Pancreas (tissue), 10 donors: ENCODE data around the gene BCS1L. TPM values are rescaled to one million over a fixed set of nuclear protein-coding genes. Genes with fewer than 3 reads are reported as not detected.
A peak's percentile ranks its signal among the peaks of the same experiment; 100 is the strongest.

Experiments
- ATAC-seq, 4 donors: fragments of 200-7000 bp; cut with Tn5 transposase; one replicate each; pipeline versions ENCODE4 v1.8.0 to v1.9.1; 2020; ENCODE audit warnings: mild to moderate bottlenecking in 4 of 4, moderate library complexity in 4 of 4
- DNase-seq, 6 donors: peaks; one replicate each; pipeline ENCODE4 v3.0.0-alpha.2; 2020
- FAIRE-seq: peaks from 2 replicates; lab custom pipeline; 2012; peaks lifted over from hg19 to GRCh38; lab: Jason Lieb, UNC
- H3K27ac ChIP-seq, 4 donors: fragments of 200-600 bp; sonication (generic); 1 replicate in 3 of 4; 2 replicates in 1 of 4; pipeline versions ENCODE4 v1.5.0 to v1.8.0; 2020
- H3K27me3 ChIP-seq, 4 donors: fragments of 200-600 bp; one replicate each; pipeline ENCODE4 v1.8.0; 2021
- H3K36me3 ChIP-seq, 3 donors: fragments of 200-600 bp; sonication (generic) in 1 of 3; one replicate each; pipeline versions ENCODE4 v1.5.0 to v1.8.0; 2020 to 2021
- H3K4me1 ChIP-seq, 3 donors: fragments of 200-600 bp; one replicate each; pipeline ENCODE4 v1.8.0; 2021
- H3K4me3 ChIP-seq, 4 donors: fragments of 200-600 bp; sonication (generic) in 2 of 4; one replicate each; pipeline versions ENCODE4 v1.5.0 to v1.8.0; 2020 to 2021
- H3K9me3 ChIP-seq, 4 donors: fragments of 200-600 bp; one replicate each; pipeline ENCODE4 v1.8.0; 2021
- WGBS, 2 donors: extraction: QIAGEN DNeasy Blood & Tissue Kit; methylation state at CpG; one replicate each; pipeline ENCODE4 v1.1.7; 2013; 5-methylcytosine and 5-hydroxymethylcytosine counted together
- intact Hi-C, 3 donors: fragments of 100-400 bp; cut with DNase I; formaldehyde crosslinking; loops; one replicate each; pipeline versions ENCODE4 v1.11.1 to v1.14.2; 2022
- polyA plus RNA-seq, 2 donors: library from polyadenylated mRNA; stranded (reverse); fragments of 200-250 nt; gene quantifications; one replicate each; pipeline ENCODE4 v1.2.3, GENCODE V29; 2013
- total RNA-seq, 6 donors: library from RNA; stranded (reverse); fragmentation: NEBNext Ultra II Directional in 4 of 6; extraction: Animal tissue kit (Norgen Biotek cat#: 25700) in 4 of 6; gene quantifications; one replicate each; pipeline versions ENCODE4 v1.2.1 to v1.2.4, GENCODE V29; 2021 to 2023
- TF ChIP-seq, protein P1 (sequence below), 4 donors: fragments of 200-600 bp; sonication (generic) in 3 of 4; IDR thresholded peaks; one replicate each; pipeline versions ENCODE4 v1.5.0 to v1.8.0; 2021; ENCODE audit warnings: antibody characterized with exemption in 4 of 4
- donor health status: healthy with polysubstance abuse.
- donor health status: DM: no; HTN: no; CAD: no; lungs with moderate emphysema.
- donor health status: DM: no; HTN: no; CAD: no.
- donor health status: control.
- donor health status: control.
- donor health status: Bipolar disorder and iron deficiency.
- donor health status: DM: yes; HTN: yes; CAD: no.
- donor health status: DM: no; HTN: no; CAD: no.
- donor health status: DM: no; HTN: no; CAD: no.
- donor health status: DM: yes; HTN: yes; CAD: no.

The BCS1L gene
- total and polyA plus RNA-seq, 8 donors, result 16.3 to 110 (median 27.4) TPM

DNA sequence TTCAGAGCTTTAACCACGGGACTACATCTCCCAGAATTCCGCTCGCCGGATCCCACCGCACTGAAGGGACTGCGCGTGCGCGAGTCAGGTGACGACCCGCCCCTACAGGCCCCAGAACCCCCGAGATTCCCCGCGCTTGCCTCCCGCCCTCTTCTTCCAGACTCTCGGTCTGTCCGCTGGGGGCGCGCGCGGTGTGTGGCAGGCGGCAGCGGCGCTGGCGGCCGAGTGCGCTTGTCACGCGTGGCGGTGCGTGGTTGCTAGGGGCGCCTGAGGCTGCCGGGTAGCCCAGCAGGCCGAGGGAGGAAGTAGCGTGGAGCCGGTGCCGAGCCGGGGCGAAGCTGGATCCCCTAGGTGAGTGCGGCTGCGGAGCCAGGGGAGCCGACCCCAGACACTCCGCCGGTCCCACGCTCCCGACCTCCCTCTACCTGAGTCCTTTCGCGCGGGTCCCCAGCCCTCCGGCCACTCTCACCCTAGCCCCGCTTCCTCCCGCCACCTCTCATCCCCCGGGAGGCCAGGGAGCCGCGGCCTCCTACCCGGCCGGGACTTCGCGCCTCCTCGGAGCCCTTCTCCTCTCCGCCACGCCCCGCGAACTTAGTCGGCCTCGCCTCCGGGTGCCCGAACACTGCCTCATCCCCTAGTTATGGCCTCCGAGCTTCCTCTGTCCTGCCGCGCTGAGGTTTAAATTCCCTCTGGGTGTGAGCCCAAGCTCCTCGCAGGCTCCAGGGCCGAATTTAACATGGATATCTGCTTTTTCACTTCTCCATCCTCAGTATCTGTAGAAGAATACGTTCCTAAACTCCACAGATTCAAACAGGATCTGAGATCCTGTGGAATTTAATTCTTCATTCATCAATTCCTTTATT, 51.4 kb downstream of the BCS1L start, which contains the start of gene TTLL4:
Gene TTLL4 (plus strand): TSS at position 149 of the 863 bp plus-strand sequence. CDS start 26,842 bp downstream, outside the sequence.
- Histone ChIP-seq H3K4me3 (peak within 1 kb of the TSS; percentile 49 to 93 (median 76)), H3K27me3 (no peaks in the 10 kb centered on the region), H3K36me3 (no peaks in the 10 kb centered on the region), H3K4me1 (peaks cover 0 to 6% (median 0%) of the 10 kb centered on the region in 3 donors), H3K9me3 (no peaks in the 10 kb centered on the region), H3K27ac (peak within 1 kb of the TSS; percentile 87 to 94 (median 89))
- TF ChIP-seq, protein P1, sequence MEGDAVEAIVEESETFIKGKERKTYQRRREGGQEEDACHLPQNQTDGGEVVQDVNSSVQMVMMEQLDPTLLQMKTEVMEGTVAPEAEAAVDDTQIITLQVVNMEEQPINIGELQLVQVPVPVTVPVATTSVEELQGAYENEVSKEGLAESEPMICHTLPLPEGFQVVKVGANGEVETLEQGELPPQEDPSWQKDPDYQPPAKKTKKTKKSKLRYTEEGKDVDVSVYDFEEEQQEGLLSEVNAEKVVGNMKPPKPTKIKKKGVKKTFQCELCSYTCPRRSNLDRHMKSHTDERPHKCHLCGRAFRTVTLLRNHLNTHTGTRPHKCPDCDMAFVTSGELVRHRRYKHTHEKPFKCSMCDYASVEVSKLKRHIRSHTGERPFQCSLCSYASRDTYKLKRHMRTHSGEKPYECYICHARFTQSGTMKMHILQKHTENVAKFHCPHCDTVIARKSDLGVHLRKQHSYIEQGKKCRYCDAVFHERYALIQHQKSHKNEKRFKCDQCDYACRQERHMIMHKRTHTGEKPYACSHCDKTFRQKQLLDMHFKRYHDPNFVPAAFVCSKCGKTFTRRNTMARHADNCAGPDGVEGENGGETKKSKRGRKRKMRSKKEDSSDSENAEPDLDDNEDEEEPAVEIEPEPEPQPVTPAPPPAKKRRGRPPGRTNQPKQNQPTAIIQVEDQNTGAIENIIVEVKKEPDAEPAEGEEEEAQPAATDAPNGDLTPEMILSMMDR (IDR thresholded peaks at IDR 0.05), result peak; percentile 82 to 92 (median 86)
- intact Hi-C loops, result no loop called here
- DNase-seq (peak; percentile 97 to 100 (median 98)), ATAC-seq (peak; percentile 98 to 100 (median 98)), FAIRE-seq (no peak)
- WGBS, 2 donors, result 0% methylated on average over 44 to 74 of the region's 74 CpGs

DNA sequence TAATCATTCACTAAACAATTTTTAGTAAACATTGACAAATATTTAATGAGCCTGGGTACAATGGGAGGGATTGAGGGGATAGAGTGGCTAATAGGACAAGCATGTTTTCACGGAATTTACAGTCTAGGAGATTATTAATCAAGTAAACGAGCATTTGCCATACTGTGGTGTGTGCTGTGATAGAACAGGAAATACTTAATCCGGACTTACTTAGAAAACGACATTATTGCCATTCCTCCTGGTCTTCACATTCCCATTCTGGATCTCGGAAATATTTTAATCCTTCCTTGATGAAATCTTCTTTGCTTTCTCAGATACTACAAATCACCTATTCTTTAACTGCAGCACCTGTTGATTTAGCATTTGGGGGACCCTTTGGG, 52.1 kb downstream of the BCS1L start:
- Histone ChIP-seq H3K36me3 (no peaks in the 10 kb centered on the region), H3K4me3 (peak overlapping the region; percentile 49 to 93 (median 76)), H3K4me1 (peaks cover 0 to 6% (median 0%) of the 10 kb centered on the region in 3 donors), H3K27ac (peak overlapping the region in 3 of 4 donors; percentile 87 to 94 (median 91)), H3K27me3 (no peaks in the 10 kb centered on the region), H3K9me3 (no peaks in the 10 kb centered on the region)
- intact Hi-C loops, result no loop called here
- ATAC-seq (peak; percentile 20 to 43 (median 22)), FAIRE-seq (no peak), DNase-seq (no peak)
- 1 to 6% methylated on average over 5 of the region's 5 CpGs for WGBS, 2 donors
- TF ChIP-seq, protein P1 (IDR thresholded peaks at IDR 0.05), result no peak

Other genes starting within 250 kb of the BCS1L start
- 10 to 100 TPM; 10.7 to 27.9 (median 17.6) TPM for gene VIL1, start 240.6 kb upstream of the BCS1L start, total RNA-seq
- gene VIL1, start 240.6 kb upstream of the BCS1L start, polyA plus RNA-seq, result 10 to 100 TPM; 10.1 to 12.6 TPM
- gene USP37, start 91.3 kb upstream of the BCS1L start, total RNA-seq, result 1 to 10 TPM; 4.0 to 8.6 (median 6.1) TPM
- gene USP37, start 91.3 kb upstream of the BCS1L start, polyA plus RNA-seq, result 1 to 10 TPM; 2.1 to 2.3 TPM
- gene CNOT9, start 90.8 kb upstream of the BCS1L start, total RNA-seq, result 10 to 100 TPM; 12.0 to 19.3 (median 13.3) TPM
- 10 to 100 TPM; 10.6 to 16.6 TPM for gene CNOT9, start 90.8 kb upstream of the BCS1L start, polyA plus RNA-seq
- under 1 TPM in 5 of 6 donors, not detected in 1; 0.19 to 0.58 (median 0.34) TPM for gene PLCD4, start 51.8 kb upstream of the BCS1L start, total RNA-seq
- 1 to 10 TPM in 1 of 2 donors, under 1 TPM in 1; 0.27 to 1.1 TPM for gene PLCD4, start 51.8 kb upstream of the BCS1L start, polyA plus RNA-seq
- 10 to 100 TPM in 3 of 6 donors, 1 to 10 TPM in 3; 8.6 to 16.7 (median 9.9) TPM for gene ZNF142, start 60 bp upstream of the BCS1L start, total RNA-seq
- 10 to 100 TPM in 1 of 2 donors, 1 to 10 TPM in 1; 7.9 to 13.8 TPM for gene ZNF142, start 60 bp upstream of the BCS1L start, polyA plus RNA-seq
- gene RNF25, start 12.3 kb downstream of the BCS1L start, total RNA-seq, result 10 to 100 TPM in 2 of 6 donors, 1 to 10 TPM in 4; 4.5 to 10.2 (median 7.9) TPM
- 10 to 100 TPM; 18.1 to 28.8 TPM for gene RNF25, start 12.3 kb downstream of the BCS1L start, polyA plus RNA-seq
- gene STK36, start 12.4 kb downstream of the BCS1L start, total RNA-seq, result 10 to 100 TPM in 5 of 6 donors, 1 to 10 TPM in 1; 8.3 to 40.8 (median 18.1) TPM
- gene STK36, start 12.4 kb downstream of the BCS1L start, polyA plus RNA-seq, result 10 to 100 TPM; 54.0 TPM
- gene TTLL4, start 51.2 kb downstream of the BCS1L start, total RNA-seq, result 10 to 100 TPM; 12.0 to 25.3 (median 13.6) TPM
- 10 to 100 TPM; 23.7 to 23.9 TPM for gene TTLL4, start 51.2 kb downstream of the BCS1L start, polyA plus RNA-seq
- 10 to 100 TPM in 1 of 6 donors, 1 to 10 TPM in 5; 3.1 to 21.6 (median 4.0) TPM for gene CYP27A1, start 122.5 kb downstream of the BCS1L start, total RNA-seq
- gene CYP27A1, start 122.5 kb downstream of the BCS1L start, polyA plus RNA-seq, result 1 to 10 TPM; 6.1 to 9.9 TPM
- not detected for gene PRKAG3, start 172.1 kb downstream of the BCS1L start, total RNA-seq
- gene PRKAG3, start 172.1 kb downstream of the BCS1L start, polyA plus RNA-seq, result not detected
- gene WNT6, start 200.1 kb downstream of the BCS1L start, total RNA-seq, result under 1 TPM in 5 of 6 donors, not detected in 1; 0.09 to 0.53 (median 0.16) TPM
- gene WNT6, start 200.1 kb downstream of the BCS1L start, polyA plus RNA-seq, result 1 to 10 TPM in 1 of 2 donors, under 1 TPM in 1; 0.38 to 1.2 TPM
- gene WNT10A, start 221.2 kb downstream of the BCS1L start, total RNA-seq, result 1 to 10 TPM in 1 of 6 donors, under 1 TPM in 2, not detected in 3; 0.15 to 1.5 (median 0.23) TPM
- gene WNT10A, start 221.2 kb downstream of the BCS1L start, polyA plus RNA-seq, result under 1 TPM; 0.05 to 0.30 TPM